Mucosa of rectum (tissue), 2 donors: ENCODE results near the gene SUCNR1.

Experiments used
- H3K27ac ChIP-seq, 2 donors: one replicate each; pipeline ENCODE4 v1.7.0; 2013; ENCODE audit warnings: inconsistent platforms in 2 of 2, low read depth in 2 of 2, low read length in 2 of 2
- H3K27me3 ChIP-seq, 2 donors: one replicate each; pipeline ENCODE4 v1.7.0; 2013; ENCODE audit warnings: low read length in 2 of 2; ENCODE audit not compliant: control insufficient read depth in 2 of 2, insufficient read depth in 2 of 2
- H3K36me3 ChIP-seq, 2 donors: one replicate each; pipeline ENCODE4 v1.7.0; 2013; ENCODE audit warnings: low read length in 2 of 2; ENCODE audit not compliant: control insufficient read depth in 2 of 2, insufficient read depth in 2 of 2
- H3K4me1 ChIP-seq, 2 donors: one replicate each; pipeline ENCODE4 v1.7.0; 2013; ENCODE audit warnings: low read length in 2 of 2, mild to moderate bottlenecking in 1 of 2; ENCODE audit not compliant: control insufficient read depth in 2 of 2, insufficient read depth in 2 of 2
- H3K4me3 ChIP-seq, 2 donors: one replicate each; pipeline ENCODE4 v1.7.0; 2013; ENCODE audit warnings: low read length in 2 of 2
- H3K9ac ChIP-seq, 2 donors: one replicate each; pipeline ENCODE4 v1.7.0; 2013; ENCODE audit warnings: low read length in 2 of 2, low read depth in 1 of 2, mild to moderate bottlenecking in 1 of 2
- H3K9me3 ChIP-seq, 2 donors: one replicate each; pipeline ENCODE4 v1.7.0; 2013; ENCODE audit warnings: low read length in 2 of 2; ENCODE audit not compliant: control insufficient read depth in 2 of 2
- donor health status: healthy.
- donor health status: Normal muscosa, but diverticular disease.

Gene SUCNR1

GRCh38 chr3:151931171-151931570 is 57.7 kb downstream of the SUCNR1 start:
- no peak overlapping the region for H3K27ac ChIP-seq
- H3K9ac ChIP-seq = no peak overlapping the region
- no peak overlapping the region for H3K4me3 ChIP-seq
- no peaks in the 10 kb centered on the region for H3K9me3 ChIP-seq
- no peaks in the 10 kb centered on the region for H3K36me3 ChIP-seq
- H3K4me1 ChIP-seq = no peaks in the 10 kb centered on the region
- H3K27me3 ChIP-seq = no peaks in the 10 kb centered on the region

GRCh38 chr3:151933234-151933853 is 59.9 kb downstream of the SUCNR1 start:
- Histone ChIP-seq H3K4me3 (no peak overlapping the region), H3K9ac (no peak overlapping the region), H3K4me1 (no peaks in the 10 kb centered on the region), H3K27ac (no peak overlapping the region), H3K27me3 (no peaks in the 10 kb centered on the region), H3K9me3 (no peaks in the 10 kb centered on the region), H3K36me3 (no peaks in the 10 kb centered on the region)
